ENCODE data around the gene CNN1.
"Not testable (repeated sequence)": the region's sequence is repeated elsewhere in the genome, so short reads cannot be mapped to it uniquely, and the experiment has no call there.

Gene CNN1

DNA sequence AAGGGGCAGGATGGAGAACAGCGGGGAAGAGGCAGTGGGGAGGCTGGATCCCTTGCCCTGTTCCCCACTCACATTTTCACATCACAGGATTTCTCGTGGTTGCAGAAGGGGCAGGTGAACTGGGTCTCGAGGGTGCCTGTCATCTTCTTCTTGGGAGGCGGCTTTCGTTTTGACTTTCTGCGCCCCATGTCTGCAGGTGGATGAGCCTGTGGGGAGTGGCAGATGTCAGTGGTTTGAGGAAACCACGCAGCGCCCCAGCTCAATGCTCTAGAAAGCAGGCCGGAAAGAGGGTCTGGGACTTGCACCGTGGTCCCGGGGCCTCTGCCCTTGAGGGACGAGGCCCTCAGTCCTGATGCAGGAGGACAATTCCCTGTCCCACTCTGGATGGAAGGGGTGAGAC, 15.5 kb downstream of the CNN1 start:
- no peak overlapping the region for H3K4me3 ChIP-seq (ENCODE audit: low read depth, low read length)
- TF ChIP-seq, protein P1, sequence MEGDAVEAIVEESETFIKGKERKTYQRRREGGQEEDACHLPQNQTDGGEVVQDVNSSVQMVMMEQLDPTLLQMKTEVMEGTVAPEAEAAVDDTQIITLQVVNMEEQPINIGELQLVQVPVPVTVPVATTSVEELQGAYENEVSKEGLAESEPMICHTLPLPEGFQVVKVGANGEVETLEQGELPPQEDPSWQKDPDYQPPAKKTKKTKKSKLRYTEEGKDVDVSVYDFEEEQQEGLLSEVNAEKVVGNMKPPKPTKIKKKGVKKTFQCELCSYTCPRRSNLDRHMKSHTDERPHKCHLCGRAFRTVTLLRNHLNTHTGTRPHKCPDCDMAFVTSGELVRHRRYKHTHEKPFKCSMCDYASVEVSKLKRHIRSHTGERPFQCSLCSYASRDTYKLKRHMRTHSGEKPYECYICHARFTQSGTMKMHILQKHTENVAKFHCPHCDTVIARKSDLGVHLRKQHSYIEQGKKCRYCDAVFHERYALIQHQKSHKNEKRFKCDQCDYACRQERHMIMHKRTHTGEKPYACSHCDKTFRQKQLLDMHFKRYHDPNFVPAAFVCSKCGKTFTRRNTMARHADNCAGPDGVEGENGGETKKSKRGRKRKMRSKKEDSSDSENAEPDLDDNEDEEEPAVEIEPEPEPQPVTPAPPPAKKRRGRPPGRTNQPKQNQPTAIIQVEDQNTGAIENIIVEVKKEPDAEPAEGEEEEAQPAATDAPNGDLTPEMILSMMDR (IDR thresholded peaks at IDR 0.05; ENCODE audit: low read depth, low read length, missing control alignments) = no peak
- no peak for DNase-seq (ENCODE audit: low read depth)

GRCh38 chr19:11555246-11555645, 16.6 kb downstream of the CNN1 start:
- TF ChIP-seq, protein P1 (IDR thresholded peaks at IDR 0.05; ENCODE audit: low read depth, low read length, missing control alignments) = no peak
- H3K4me3 ChIP-seq (ENCODE audit: low read depth, low read length) = no peak overlapping the region
- DNase-seq (ENCODE audit: low read depth) = no peak

DNA sequence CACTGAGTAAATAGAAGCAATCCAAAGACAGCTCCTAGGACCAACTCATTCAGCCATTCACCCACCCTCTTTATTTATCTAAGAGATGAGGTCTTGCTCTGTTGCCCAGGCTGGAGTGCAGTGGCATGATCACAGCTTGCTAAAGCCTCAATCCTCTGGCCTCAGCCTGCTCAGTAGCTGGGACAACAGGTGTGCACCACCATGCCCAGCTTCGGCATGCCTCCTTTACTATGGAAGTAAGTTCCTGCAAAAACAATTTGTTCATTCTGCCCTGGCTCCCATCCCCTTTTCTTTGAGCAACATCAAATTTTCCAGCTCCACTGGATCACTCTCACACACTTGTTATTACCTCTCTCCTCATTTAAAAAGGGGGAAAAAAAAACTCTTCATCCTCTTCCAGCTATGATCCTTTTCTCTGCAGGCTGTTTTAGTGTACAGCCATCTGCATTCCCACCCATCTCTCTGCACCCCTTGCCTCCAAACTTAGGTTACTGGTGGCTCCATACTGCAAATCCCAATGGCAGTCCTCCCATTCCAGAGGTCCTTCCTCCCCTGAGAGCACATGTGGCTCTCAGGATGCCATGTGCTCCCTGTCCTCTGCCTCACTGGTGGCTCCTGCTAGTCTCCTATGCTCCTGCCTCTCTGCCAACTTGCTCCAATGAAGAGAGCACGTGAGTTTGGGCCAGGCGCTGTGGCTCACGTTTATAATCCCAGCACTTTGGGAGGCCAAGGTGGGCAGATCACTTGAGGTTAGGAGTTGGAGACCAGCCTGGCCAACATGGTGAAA, 18.2 kb downstream of the CNN1 start:
- TF ChIP-seq, protein P1 (IDR thresholded peaks at IDR 0.05; ENCODE audit: low read depth, low read length, missing control alignments) = no peak
- no peak overlapping the region for H3K4me3 ChIP-seq (ENCODE audit: low read depth, low read length)
- no peak for DNase-seq (ENCODE audit: low read depth)

GRCh38 chr19:11558881-11559828, 20.5 kb downstream of the CNN1 start, which contains the start of gene ELOF1:
TSS of gene ELOF1 (minus strand) at chr19:11559230. CDS start at chr19:11554347, 4,883 bp downstream.
- TF ChIP-seq, protein P1 (IDR thresholded peaks at IDR 0.05; ENCODE audit: low read depth, low read length, missing control alignments) = peak; percentile 12
- H3K4me3 ChIP-seq (ENCODE audit: low read depth, low read length) = peak within 1 kb of the TSS; percentile 86

DNA sequence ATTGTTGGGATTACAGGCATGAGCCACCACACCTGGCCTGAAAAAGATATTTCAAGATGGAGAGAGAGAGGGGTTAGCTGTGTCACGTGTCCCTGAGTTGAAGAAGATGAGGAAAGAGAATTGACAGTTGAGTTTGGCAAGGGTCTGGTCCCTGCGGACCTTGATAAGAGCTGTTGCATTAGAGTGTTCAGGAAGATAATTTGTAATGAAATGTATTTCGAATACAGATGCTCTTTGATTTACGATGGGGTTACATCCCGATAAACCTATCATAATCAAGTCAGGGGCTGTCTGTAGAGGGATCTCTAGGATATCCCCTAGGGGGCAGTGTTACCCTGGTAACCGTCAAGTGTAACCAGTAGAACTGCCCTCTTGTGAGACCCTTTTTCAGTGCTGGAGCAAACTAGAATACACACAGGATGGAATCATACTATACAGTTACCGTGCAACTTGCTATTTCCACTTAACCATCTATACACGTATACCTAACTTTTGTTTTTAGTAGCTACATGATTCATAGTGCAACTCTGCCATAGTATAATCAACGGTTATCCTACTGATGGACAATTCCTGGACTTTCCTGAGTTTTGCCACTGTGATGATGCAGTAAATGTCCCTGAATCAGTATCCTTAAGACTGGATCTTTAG, 21.9 kb downstream of the CNN1 start:
- H3K4me3 ChIP-seq (ENCODE audit: low read depth, low read length) = peak overlapping the region; percentile 86
- TF ChIP-seq, protein P1 (IDR thresholded peaks at IDR 0.05; ENCODE audit: low read depth, low read length, missing control alignments) = peak; percentile 73
- DNase-seq (ENCODE audit: low read depth) = peak; percentile 91

More at GRCh38 chr19:11558881-11559828, 20.5 kb downstream of the CNN1 start, which contains the start of gene ELOF1:
- DNase-seq (ENCODE audit: low read depth) = peak; percentile 97

DNA sequence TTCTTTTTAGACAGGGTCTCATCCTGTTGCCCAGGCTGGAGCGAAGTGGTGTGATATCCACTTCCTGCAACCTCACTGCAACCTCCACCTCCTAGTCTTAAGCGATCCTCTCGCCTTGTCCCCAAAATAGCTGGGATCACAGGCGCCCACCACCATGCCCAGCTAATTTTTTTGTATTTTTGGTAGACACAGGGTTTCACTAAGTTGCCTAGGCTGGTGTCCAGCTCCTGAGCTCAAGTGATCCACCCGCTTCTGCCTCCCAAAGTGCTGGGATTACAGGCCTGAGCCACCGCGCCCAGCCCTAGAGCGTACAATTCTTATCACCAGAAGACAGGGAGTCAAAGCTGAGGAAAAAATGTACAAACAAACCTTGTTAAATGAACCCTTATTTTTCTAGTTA, 24.9 kb downstream of the CNN1 start:
- no peak overlapping the region for H3K4me3 ChIP-seq (ENCODE audit: low read depth, low read length)
- TF ChIP-seq, protein P1 (IDR thresholded peaks at IDR 0.05; ENCODE audit: low read depth, low read length, missing control alignments) = no peak
- no peak for DNase-seq (ENCODE audit: low read depth)

- H3K4me3 ChIP-seq (ENCODE audit: low read depth, low read length); DNase-seq (ENCODE audit: low read depth): not testable (repeated sequence)
Observed at GRCh38 chr19:11564082-11564807, 25.6 kb downstream of the CNN1 start.

- not testable (repeated sequence) for H3K4me3 ChIP-seq (ENCODE audit: low read depth, low read length); DNase-seq (ENCODE audit: low read depth)
Observed at GRCh38 chr19:11565649-11565980, 27.0 kb downstream of the CNN1 start.
